Tongue (tissue), 2 donors: Measurements from ENCODE around the gene BCL6. TPM values are rescaled to one million over a fixed set of nuclear protein-coding genes. Genes with fewer than 3 reads are reported as not detected.
"Not testable (repeated sequence)": the region's sequence is repeated elsewhere in the genome, so short reads cannot be mapped to it uniquely, and the experiment has no call there.

Experiments
- DNase-seq: peaks from one replicate; pipeline ENCODE4 v3.0.0-alpha.2; 2015
- total RNA-seq: library from RNA; depleted of rRNA; stranded (reverse); fragments of >200 nt; gene quantifications from one replicate; pipeline ENCODE4 v1.2.3, GENCODE V29; 2014

Gene BCL6
- total RNA-seq, 1 donor from 2014 or later: 19.2 TPM

GRCh38 chr3:187713504-187713903 is 31.8 kb downstream of the BCL6 start:
- DNase-seq: no peak

- no peak for DNase-seq
Observed at GRCh38 chr3:187709155-187709554, 36.1 kb downstream of the BCL6 start.

GRCh38 chr3:187708696-187709095 is 36.6 kb downstream of the BCL6 start:
- no peak for DNase-seq

GRCh38 chr3:187706971-187707370 is 38.3 kb downstream of the BCL6 start:
- no peak for DNase-seq

- no peak for DNase-seq
Observed at GRCh38 chr3:187705164-187705563, 40.1 kb downstream of the BCL6 start.

- no peak for DNase-seq
Observed at GRCh38 chr3:187702507-187703033, 42.7 kb downstream of the BCL6 start, which contains the start of gene RTP2. RTP2 (minus strand) TSS chr3:187702557; CDS start chr3:187702128, 429 bp downstream.

- no peak for DNase-seq
Observed at GRCh38 chr3:187700249-187700648, 45.0 kb downstream of the BCL6 start.

GRCh38 chr3:187698499-187699399 is 46.5 kb downstream of the BCL6 start:
- DNase-seq: no peak

GRCh38 chr3:187696021-187696420 is 49.2 kb downstream of the BCL6 start:
- no peak for DNase-seq

GRCh38 chr3:187695449-187695848 is 49.8 kb downstream of the BCL6 start:
- DNase-seq: no peak

- peak; percentile 8 for DNase-seq
Observed at GRCh38 chr3:187694801-187695200, 50.5 kb downstream of the BCL6 start.

- no peak for DNase-seq
Observed at GRCh38 chr3:187693431-187693830, 51.8 kb downstream of the BCL6 start.

GRCh38 chr3:187689984-187690383 is 55.3 kb downstream of the BCL6 start:
- DNase-seq: no peak

- DNase-seq: no peak
Observed at GRCh38 chr3:187686621-187687273, 58.5 kb downstream of the BCL6 start.

GRCh38 chr3:187685948-187686347 is 59.3 kb downstream of the BCL6 start:
- DNase-seq: no peak

GRCh38 chr3:187684880-187685279 is 60.4 kb downstream of the BCL6 start:
- no peak for DNase-seq

- DNase-seq: no peak
Observed at GRCh38 chr3:187684444-187684843, 60.8 kb downstream of the BCL6 start.

GRCh38 chr3:187681756-187682155 is 63.5 kb downstream of the BCL6 start:
- not testable (repeated sequence) for DNase-seq

GRCh38 chr3:187679638-187680396 is 65.5 kb downstream of the BCL6 start:
- DNase-seq: peak; percentile 83

- DNase-seq: peak; percentile 70
Observed at GRCh38 chr3:187678726-187679268, 66.5 kb downstream of the BCL6 start.

- no peak for DNase-seq
Observed at GRCh38 chr3:187677604-187678003, 67.7 kb downstream of the BCL6 start.

GRCh38 chr3:187673012-187673411 is 72.3 kb downstream of the BCL6 start:
- no peak for DNase-seq
